Measurements from ENCODE around the gene ZBED1.
"Not testable (repeated sequence)": the region's sequence is repeated elsewhere in the genome, so short reads cannot be mapped to it uniquely, and the experiment has no call there.

Gene ZBED1

DNA sequence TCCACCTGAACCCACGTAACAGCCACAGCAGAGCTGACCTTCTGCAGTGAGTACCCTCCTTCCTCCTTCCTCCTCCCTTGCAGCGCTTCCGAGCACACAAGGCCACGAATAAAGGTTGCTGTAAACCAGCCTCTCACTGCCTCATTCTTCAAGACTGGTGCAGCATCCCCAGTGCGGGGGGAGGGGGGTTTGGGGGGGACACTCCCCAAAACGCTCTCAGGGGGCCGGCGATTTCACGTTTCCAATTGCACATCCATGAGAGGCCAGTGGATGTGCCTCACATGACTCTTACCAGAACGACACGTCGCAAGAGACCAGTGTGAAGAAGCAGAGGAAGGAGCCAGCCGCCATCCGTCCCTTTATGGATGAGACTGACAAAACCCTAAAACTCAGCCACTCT is 5.2 kb downstream of the ZBED1 start:
- no peak for DNase-seq

GRCh38 chrX:2492531-2493218 is 8.1 kb downstream of the ZBED1 start:
- DNase-seq, result no peak

- DNase-seq, result no peak
Measured at GRCh38 chrX:2490634-2491033, 10.1 kb downstream of the ZBED1 start.

DNA sequence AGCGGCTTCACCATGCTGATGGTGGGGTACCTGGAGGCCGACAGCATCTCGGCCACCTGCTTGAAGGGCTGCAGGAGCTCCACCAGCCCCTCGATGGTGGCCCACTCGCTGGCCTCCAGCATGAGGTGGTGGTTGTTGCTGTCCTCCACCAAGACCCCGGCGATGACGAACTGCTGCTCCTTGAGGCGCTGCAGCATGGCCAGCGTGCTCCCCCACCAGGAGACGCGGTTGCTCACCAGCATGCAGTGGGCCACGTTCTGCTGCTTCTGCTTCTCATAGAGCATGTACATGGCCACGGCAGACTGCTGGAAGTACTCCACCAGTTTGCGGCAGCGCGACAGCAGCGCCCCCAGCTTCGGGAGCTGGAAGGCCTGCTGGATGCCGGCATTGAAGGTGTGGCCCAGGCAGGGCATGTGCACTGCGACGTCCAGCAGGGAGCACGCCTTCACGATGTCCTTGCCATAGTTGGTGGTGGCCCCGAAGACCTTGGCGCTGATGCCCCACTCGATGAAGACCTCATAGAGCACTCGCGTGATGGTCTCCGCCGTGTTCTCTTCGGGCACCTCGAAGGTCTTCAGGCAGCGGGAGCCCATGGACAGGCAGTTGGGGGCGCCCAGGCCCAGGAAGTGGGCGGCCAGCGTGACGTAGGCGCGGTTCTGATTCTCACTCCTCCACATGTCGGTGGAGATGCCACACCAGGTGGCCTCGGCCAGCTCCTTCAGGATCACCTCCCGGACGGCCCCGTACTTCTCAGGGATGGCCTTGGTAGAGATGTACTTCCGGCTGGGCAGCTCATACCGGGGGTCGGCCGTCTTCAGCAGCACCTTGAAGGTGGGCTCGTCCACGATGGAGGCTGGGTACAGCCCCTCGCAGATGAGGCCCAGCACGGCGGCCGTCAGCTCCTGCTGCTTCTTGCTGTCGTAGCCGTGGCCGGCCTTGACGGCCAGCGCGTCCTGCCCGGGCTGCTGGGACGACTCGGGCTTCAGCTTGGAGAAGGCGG is 11.0 kb downstream of the ZBED1 start:
- DNase-seq, result no peak

DNA sequence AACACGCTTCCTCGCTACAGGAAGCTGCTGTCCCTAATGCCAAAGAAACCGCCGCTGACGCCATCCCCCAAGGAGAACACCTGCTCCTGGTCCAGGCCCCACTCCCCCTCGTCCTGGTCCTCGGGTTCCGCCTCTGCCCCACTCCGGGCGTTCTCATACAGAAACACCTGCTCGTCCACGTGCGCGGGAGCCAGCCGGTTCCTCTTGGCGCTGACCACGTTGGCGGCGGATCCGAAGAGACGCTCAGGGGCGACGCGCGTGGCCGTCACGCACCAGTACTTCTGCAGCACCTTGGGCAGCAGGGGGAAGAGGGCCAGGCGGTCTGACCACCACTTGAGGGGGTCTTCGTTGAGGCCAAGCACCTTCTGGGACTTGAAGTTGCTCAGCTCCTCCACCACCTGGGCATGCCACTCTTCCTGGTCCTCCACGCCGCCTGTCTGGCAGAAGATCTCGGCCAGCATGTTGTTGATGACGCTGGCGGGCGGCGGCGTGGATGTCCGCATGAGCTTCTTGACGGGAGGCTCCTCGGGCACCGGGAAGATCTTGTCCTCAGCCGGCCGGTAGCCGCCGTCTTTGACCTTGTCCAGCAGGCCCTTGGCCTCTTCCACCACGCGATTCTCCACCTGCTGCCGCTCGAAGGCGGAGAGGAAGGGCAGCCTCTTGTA is 12.0 kb downstream of the ZBED1 start:
- DNase-seq, result no peak

- no peak for DNase-seq
Measured at GRCh38 chrX:2487366-2487765, 13.4 kb downstream of the ZBED1 start.

DNA sequence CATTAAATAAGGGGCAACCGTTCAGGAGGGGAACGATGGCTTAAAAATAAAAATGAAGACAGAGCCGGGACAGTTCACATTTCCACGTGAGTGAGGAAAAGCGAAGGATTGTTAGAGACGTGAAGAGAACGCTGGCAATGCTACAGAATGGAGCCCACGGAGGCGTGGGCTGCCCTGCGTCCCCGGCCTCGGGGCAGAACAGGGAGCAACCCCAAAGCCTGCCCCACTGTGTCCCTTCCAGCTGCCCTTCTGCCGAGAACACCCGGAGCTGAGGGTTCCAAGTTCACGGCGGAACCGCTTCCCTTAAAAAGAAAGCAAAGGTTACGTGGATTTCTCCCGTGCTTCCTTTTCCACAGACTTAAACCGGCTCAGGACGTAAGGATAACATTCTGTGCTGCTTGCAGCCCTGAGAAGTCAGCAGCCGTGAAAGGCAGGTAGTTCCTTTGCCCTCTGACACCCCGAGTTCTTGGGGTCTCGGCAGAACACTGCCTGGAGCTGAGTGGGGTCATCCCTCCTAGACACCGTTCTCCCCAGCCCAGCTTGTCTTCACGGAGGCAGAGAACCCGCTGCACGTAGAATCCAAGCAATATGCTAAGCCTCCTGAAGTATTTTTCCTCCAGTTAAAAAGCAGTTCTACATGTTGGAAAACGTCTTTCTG is 14.2 kb downstream of the ZBED1 start:
- DNase-seq, result no peak

- DNase-seq, result no peak
Measured at GRCh38 chrX:2485789-2486345, 14.9 kb downstream of the ZBED1 start.

- no peak for DNase-seq
Measured at GRCh38 chrX:2484721-2485648, 15.8 kb downstream of the ZBED1 start.

- no peak for DNase-seq
Measured at GRCh38 chrX:2484256-2484655, 16.5 kb downstream of the ZBED1 start.

- no peak for DNase-seq
Measured at GRCh38 chrX:2483398-2484060, 17.2 kb downstream of the ZBED1 start.

GRCh38 chrX:2481597-2481996 is 19.2 kb downstream of the ZBED1 start:
- DNase-seq, result not testable (repeated sequence)

DNA sequence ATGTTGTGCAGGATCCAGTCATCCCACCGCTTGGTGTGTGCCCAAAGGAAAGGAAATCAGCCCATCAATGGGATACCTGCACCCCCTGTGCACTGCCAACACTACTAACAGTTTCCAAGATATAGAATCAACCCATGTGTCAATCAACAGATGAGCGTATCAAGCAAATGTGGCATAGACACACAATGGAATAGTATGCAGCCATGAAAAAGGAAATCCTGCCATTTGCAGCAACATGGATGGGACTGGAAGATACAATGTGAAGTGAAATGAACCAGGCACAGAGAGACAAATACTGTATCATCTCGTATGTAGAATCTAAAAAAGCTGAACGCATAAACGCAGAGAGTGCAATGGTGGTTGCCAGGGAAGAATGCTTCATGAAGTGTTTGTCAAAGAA is 20.8 kb downstream of the ZBED1 start:
- not testable (repeated sequence) for DNase-seq

DNA sequence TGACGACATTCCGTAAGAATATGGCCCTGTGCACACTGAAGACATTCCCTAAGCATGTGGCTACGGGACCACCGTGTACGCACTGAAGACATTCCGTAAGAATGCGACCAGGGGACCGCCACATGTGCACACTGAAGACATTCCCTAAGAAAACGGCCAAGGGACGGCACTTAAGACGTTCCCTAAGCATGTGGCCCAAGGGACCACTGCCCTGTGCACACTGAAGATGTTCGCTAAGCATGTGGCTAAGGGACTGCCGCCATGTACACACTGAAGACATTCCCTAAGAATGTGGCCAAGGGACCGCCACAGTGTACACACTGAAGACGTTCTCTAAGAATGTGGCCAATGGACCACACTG is 21.4 kb downstream of the ZBED1 start:
- no peak for DNase-seq

- no peak for DNase-seq
Measured at GRCh38 chrX:2478546-2479419, 22.0 kb downstream of the ZBED1 start.

DNA sequence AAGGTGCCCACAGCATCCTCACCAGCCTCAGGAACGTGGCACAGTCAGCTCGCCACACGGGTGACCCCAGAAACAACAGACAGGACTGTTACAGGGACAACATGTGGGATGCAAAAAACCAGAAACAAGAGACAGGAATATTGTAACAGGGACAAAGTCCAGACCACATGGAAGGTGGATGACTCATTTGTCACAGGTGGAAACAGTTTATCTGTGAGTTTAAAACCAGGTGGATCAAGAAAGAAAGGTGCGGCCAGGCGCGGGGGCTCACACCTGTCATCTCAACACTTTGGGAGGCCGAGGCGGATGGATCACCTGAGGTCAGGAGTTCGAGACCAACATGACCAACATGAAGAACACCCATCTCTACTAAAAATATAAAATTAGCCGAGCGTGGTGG is 23.5 kb downstream of the ZBED1 start:
- DNase-seq, result not testable (repeated sequence)

DNA sequence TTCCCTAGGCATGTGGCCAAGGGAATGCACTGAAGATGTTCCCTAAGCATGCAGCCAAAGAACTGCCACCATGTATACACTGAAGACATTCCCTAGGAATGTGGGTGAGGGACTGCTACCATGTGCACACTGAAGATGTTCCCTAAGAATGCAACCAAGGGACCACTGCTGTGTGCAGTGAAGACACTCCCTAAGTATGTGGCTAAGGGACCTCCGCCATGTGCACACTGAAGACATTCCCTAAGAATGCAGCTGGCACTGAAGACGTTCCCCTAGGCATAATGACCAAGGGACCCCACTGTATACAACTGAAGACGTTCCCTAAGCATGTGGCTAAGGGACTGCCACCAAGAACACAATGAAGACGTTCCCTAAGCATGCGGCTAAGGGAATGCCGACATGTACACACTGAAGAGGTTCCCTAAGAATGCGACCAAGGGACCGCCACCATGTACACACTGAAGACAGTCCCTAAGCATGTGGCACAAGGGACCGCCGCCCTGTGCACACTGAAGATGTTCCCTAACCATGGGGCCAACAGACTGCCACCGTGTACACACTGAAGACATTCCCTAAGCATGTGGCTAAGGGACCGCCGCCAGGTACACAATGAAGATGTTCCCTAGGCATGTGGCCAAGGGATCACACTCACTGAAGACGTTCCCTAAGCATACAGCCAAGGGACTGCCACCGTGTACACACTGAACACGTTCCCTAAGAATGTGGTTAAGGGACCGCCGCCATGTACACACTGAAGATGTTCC is 25.6 kb downstream of the ZBED1 start:
- no peak for DNase-seq

- no peak for DNase-seq
Measured at GRCh38 chrX:2474280-2474962, 26.4 kb downstream of the ZBED1 start.

DNA sequence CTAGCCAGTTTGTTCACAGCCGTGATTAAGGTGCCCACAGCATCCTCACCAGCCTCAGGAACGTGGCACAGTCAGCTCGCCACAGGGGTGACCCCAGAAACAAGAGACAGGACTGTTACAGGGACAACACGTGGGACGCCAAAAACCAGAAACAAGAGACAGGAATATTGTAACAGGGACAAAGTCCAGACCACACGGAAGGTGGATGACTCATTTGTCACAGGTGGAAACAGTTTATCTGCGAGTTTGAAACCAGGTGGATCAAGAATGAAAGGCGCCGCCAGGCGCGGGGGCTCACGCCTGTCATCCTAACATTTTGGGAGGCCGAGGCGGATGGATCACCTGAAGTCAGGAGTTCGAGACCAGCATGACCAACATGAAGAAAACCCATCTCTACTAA is 27.7 kb downstream of the ZBED1 start:
- not testable (repeated sequence) for DNase-seq
